Right lobe of liver (tissue), 6 donors: ENCODE measurements around the gene MAP2K6. TPM values are rescaled to one million over a fixed set of nuclear protein-coding genes. Genes with fewer than 3 reads are reported as not detected.

Source experiments
- ATAC-seq, 4 donors: fragments of 200-7000 bp; cut with Tn5 transposase; one replicate each; pipeline ENCODE4 v1.9.1; 2020; ENCODE audit warnings: mild to moderate bottlenecking in 4 of 4, moderate library complexity in 4 of 4
- DNase-seq, 3 donors: peaks; one replicate each; pipeline ENCODE4 v3.0.0-alpha.2; 2020
- H3K27ac ChIP-seq, 3 donors: fragments of 200-600 bp; one replicate each; pipeline ENCODE4 v1.8.0; 2022
- H3K27me3 ChIP-seq, 2 donors: fragments of 200-600 bp; one replicate each; pipeline ENCODE4 v1.8.0; 2022
- H3K36me3 ChIP-seq, 4 donors: fragments of 200-600 bp; sonication (generic) in 1 of 4; one replicate each; pipeline versions ENCODE4 v1.5.1 to v1.8.0; 2017 to 2022; ENCODE audit warnings: control low read depth in 1 of 4
- H3K4me1 ChIP-seq, 4 donors: fragments of 200-600 bp; sonication (generic) in 1 of 4; one replicate each; pipeline versions ENCODE4 v1.5.1 to v1.8.0; 2017 to 2022; ENCODE audit warnings: control low read depth in 1 of 4
- H3K4me3 ChIP-seq, 3 donors: fragments of 200-600 bp; one replicate each; pipeline ENCODE4 v1.8.0; 2022
- H3K9me3 ChIP-seq, 4 donors: fragments of 200-600 bp; sonication (generic) in 1 of 4; one replicate each; pipeline versions ENCODE4 v1.5.1 to v1.8.0; 2017 to 2022; ENCODE audit warnings: control low read depth in 1 of 4
- POLR2A ChIP-seq: fragments of 450-650 bp; IDR thresholded peaks from one replicate; pipeline ENCODE4 v1.6.1; 2017; ENCODE audit warnings: antibody characterized with exemption, mild to moderate bottlenecking
- WGBS: methylation state at CpG from one replicate; pipeline ENCODE4 v1.1.6; 2018; ENCODE audit warnings: low coverage, low lambda C conversion rate; ENCODE audit not compliant: insufficient coverage; ENCODE audit errors: missing lambda C conversion rate; 5-methylcytosine and 5-hydroxymethylcytosine counted together
- intact Hi-C, 2 donors: fragments of 100-400 bp; cut with DNase I; formaldehyde crosslinking; loops; one replicate each; pipeline versions ENCODE4 v1.11.2 to v1.14.1; 2022
- total RNA-seq, 6 experiments: library from RNA; depleted of rRNA in 2 of 6; stranded (reverse); fragments of >200 nt in 2 of 6; fragmentation: NEBNext Ultra II Directional in 3 of 6; extraction: Animal tissue kit (Norgen Biotek cat#: 25700) in 3 of 6; gene quantifications; one replicate each; pipeline versions ENCODE4 v1.1.0 to v1.2.4, GENCODE V29; 2016 to 2023
- TF ChIP-seq, protein P1 (sequence below), 4 donors: fragments of 200-600 bp in 3 of 4; fragments of 450-650 bp in 1 of 4; IDR thresholded peaks; one replicate each; pipeline versions ENCODE4 v1.5.1 to v1.8.0; 2016 to 2022; ENCODE audit warnings: antibody characterized with exemption in 4 of 4, mild to moderate bottlenecking in 2 of 4
- donor health status: DM: no; HTN: yes; CAD: no.
- donor health status: DM: no; HTN: no; CAD: no.
- donor health status: DM: no; HTN: no; CAD: no.
- donor health status: DM: no; HTN: yes; CAD: no.
- donor health status: DM: no; HTN: yes; CAD: no.

MAP2K6 gene
- total RNA-seq, 6 experiments from 2014 or later, result 1.8 to 3.6 (median 2.3) TPM

DNA sequence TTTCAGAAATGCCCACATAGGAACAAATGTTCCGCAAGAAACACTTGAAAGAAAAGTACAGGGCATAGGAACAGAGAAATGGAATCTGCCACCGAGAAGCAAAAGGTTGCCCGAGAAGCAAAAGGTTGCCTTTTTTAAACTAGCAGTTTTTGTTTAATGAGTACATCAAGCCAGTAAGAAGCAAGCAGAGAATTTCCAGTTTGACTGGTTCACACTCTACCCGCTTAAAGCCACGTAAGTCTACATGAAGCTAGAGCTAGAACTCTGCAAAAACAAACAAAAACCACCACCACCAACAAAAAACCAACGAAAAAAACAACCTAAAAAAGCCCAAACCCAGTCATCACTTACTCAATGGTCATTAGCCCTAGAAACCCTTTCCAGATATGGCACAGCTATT lies 144.3 kb downstream of the MAP2K6 start:
- H3K4me3 ChIP-seq, result no peak overlapping the region
- intact Hi-C loops, result no loop called here
- TF ChIP-seq, protein P1, sequence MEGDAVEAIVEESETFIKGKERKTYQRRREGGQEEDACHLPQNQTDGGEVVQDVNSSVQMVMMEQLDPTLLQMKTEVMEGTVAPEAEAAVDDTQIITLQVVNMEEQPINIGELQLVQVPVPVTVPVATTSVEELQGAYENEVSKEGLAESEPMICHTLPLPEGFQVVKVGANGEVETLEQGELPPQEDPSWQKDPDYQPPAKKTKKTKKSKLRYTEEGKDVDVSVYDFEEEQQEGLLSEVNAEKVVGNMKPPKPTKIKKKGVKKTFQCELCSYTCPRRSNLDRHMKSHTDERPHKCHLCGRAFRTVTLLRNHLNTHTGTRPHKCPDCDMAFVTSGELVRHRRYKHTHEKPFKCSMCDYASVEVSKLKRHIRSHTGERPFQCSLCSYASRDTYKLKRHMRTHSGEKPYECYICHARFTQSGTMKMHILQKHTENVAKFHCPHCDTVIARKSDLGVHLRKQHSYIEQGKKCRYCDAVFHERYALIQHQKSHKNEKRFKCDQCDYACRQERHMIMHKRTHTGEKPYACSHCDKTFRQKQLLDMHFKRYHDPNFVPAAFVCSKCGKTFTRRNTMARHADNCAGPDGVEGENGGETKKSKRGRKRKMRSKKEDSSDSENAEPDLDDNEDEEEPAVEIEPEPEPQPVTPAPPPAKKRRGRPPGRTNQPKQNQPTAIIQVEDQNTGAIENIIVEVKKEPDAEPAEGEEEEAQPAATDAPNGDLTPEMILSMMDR (IDR thresholded peaks at IDR 0.05), result no peak
- no peak for TF ChIP-seq POLR2A
- H3K9me3 ChIP-seq, result no peaks in the 10 kb centered on the region
- H3K27me3 ChIP-seq, result no peaks in the 10 kb centered on the region
- ATAC-seq (no peak), DNase-seq (no peak)
- H3K27ac ChIP-seq, result no peak overlapping the region
- 76% methylated on average over 6 of the region's 6 CpGs for WGBS
- H3K36me3 ChIP-seq, result no peaks in the 10 kb centered on the region
- no peaks in the 10 kb centered on the region for H3K4me1 ChIP-seq

DNA sequence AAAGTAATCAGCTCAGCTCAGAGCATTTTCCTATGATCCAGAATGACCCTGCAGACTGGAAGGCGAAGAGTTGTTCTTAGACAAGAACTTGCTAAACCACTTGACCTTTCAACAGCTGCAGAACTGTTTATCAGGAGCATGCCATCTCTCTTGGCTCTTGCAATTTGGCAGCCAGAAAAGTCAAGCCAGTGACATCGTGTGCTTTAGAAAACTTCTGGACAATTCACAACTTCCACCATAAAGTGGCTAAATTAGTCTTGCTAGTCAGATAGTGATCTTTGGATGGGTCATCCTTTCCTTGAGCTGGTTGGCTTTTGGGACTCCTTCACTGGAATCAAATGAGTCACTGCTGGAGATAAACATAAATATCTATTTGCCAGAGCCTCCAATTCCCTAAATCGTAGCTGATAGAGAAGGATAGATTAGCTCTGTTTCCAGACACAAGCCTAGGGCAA lies 146.5 kb downstream of the MAP2K6 start:
- H3K36me3 ChIP-seq, result no peaks in the 10 kb centered on the region
- H3K4me3 ChIP-seq, result no peak overlapping the region
- no peaks in the 10 kb centered on the region for H3K4me1 ChIP-seq
- intact Hi-C loops, result no loop called here
- DNase-seq, result no peak
- WGBS, result 58% methylated on average over 2 of the region's 3 CpGs
- no peak for ATAC-seq
- TF ChIP-seq, protein P1 (IDR thresholded peaks at IDR 0.05), result no peak
- no peak for TF ChIP-seq POLR2A
- H3K9me3 ChIP-seq, result no peaks in the 10 kb centered on the region
- H3K27me3 ChIP-seq, result no peaks in the 10 kb centered on the region
- no peak overlapping the region for H3K27ac ChIP-seq

DNA sequence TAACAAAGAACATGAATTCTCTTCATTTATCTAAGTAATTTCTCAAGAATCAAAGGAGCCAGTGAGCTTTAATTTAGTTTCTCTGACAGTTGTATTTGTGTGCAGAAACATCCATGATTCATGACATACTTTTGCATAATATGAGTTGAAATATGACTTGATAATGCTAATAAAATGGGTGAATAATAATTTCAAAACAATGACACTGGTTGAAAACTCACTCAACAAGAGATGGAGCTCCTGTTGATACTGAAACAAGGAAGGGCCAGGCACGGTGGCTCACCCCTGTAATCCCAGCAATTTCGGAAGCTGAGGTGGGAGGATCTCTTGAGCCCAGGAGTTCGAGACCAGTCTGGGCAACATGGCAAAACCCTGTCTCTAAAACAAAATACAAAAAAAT lies 147.0 kb downstream of the MAP2K6 start:
- H3K4me3 ChIP-seq, result no peak overlapping the region
- H3K4me1 ChIP-seq, result no peaks in the 10 kb centered on the region
- no peak for DNase-seq
- no peak overlapping the region for H3K27ac ChIP-seq
- ATAC-seq, result no peak
- H3K9me3 ChIP-seq, result no peaks in the 10 kb centered on the region
- H3K36me3 ChIP-seq, result no peaks in the 10 kb centered on the region
- WGBS, result 73% methylated on average over 2 of the region's 3 CpGs
- H3K27me3 ChIP-seq, result no peaks in the 10 kb centered on the region
- TF ChIP-seq POLR2A, result no peak
- TF ChIP-seq, protein P1 (IDR thresholded peaks at IDR 0.05), result no peak
- intact Hi-C loops, result no loop called here

DNA sequence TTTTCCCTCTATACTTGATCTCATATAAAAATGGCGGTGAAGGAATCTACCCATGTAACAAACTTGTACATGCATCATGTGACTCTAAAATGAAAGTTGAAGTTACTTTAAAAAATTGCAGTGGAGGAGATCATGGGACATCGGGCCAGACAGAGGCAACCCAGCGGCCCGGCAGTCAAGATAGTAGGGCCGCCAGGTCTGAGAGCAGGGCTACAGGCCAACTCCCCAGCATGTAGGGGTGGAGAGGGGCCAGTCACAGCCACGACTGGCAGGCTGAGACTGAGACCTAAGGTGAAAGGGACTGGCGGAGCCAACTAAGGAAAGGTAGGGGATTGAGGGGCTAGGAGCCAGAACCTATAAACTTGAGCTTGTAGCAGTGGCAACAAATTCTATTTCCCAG lies 150.9 kb downstream of the MAP2K6 start:
- Histone ChIP-seq H3K4me3 (no peak overlapping the region), H3K9me3 (no peaks in the 10 kb centered on the region), H3K27me3 (peaks cover 0 to under 1% of the 10 kb centered on the region in 2 donors), H3K27ac (no peak overlapping the region), H3K4me1 (no peaks in the 10 kb centered on the region), H3K36me3 (no peaks in the 10 kb centered on the region)
- no peak for TF ChIP-seq POLR2A
- TF ChIP-seq, protein P1 (IDR thresholded peaks at IDR 0.05), result no peak
- ATAC-seq (no peak), DNase-seq (no peak)
- intact Hi-C loops, result no loop called here
- 77% methylated on average over 5 of the region's 7 CpGs for WGBS

DNA sequence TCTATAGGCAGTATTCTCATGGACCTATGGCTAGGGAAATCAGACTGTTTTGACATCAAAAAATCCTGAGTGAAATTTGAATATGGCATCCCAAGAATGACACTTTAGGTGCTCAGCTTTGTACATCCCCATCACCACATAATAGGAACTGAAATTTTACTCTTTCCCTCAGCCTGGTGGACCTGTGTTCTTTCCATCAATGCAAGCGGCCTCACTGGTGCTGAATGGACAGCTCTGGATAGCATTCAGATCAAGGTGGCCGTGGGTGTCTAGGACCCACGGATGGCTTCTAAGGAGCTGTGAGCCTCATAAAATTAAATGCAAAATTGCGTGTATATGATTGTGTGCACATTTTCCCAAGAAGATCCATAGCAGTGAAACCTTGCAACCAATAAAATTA lies 152.6 kb downstream of the MAP2K6 start:
- Histone ChIP-seq H3K4me1 (no peaks in the 10 kb centered on the region), H3K27me3 (peaks cover 0 to 6% of the 10 kb centered on the region in 2 donors), H3K9me3 (no peaks in the 10 kb centered on the region), H3K4me3 (no peak overlapping the region), H3K27ac (no peak overlapping the region), H3K36me3 (no peaks in the 10 kb centered on the region)
- intact Hi-C loops, result no loop called here
- DNase-seq (no peak), ATAC-seq (no peak)
- TF ChIP-seq, protein P1 (IDR thresholded peaks at IDR 0.05), result no peak
- no peak for TF ChIP-seq POLR2A
- WGBS, result 16% methylated on average over 3 of the region's 4 CpGs
